Dendritic cell treated with granulocyte-macrophage colony-stimulating factor and Interleukin-4, amounts not matched to agents 40 ng/mL and 50 ng/mL, for 4 days (primary cell): Measurements from ENCODE around the gene EIF1B.
A peak's percentile ranks its signal among the peaks of the same experiment; 100 is the strongest.

Experiments used
- H3K27ac Mint-ChIP-seq: one replicate; pipeline ENCODE4 v1.8.0; 2022; ENCODE audit warnings: mild to moderate bottlenecking, mixed read lengths
- H3K27me3 Mint-ChIP-seq: one replicate; pipeline ENCODE4 v1.8.0; 2022; ENCODE audit warnings: mild to moderate bottlenecking, mixed read lengths
- H3K36me3 Mint-ChIP-seq: one replicate; pipeline ENCODE4 v1.8.0; 2022; ENCODE audit warnings: low read depth, mixed read lengths
- H3K4me1 Mint-ChIP-seq: one replicate; pipeline ENCODE4 v1.8.0; 2022; ENCODE audit warnings: low read depth, mixed read lengths
- H3K4me3 Mint-ChIP-seq: one replicate; pipeline ENCODE4 v1.8.0; 2022; ENCODE audit warnings: mild to moderate bottlenecking, moderate library complexity, mixed read lengths
- H3K9me3 Mint-ChIP-seq: one replicate; pipeline ENCODE4 v1.8.0; 2022; ENCODE audit warnings: mixed read lengths
- intact Hi-C: fragments of 100-400 bp; cut with micrococcal nuclease; formaldehyde crosslinking; loops from one replicate; pipeline ENCODE4 v1.15.0; 2022

Gene EIF1B

GRCh38 chr3:40298075-40298474 lies 11.4 kb upstream of the EIF1B start:
- no peaks in the 10 kb centered on the region for H3K27me3 Mint-ChIP-seq
- intact Hi-C loops = no loop called here
- peaks cover 7% of the 10 kb centered on the region for H3K36me3 Mint-ChIP-seq
- H3K4me1 Mint-ChIP-seq = peaks cover 58% of the 10 kb centered on the region
- H3K9me3 Mint-ChIP-seq = no peaks in the 10 kb centered on the region
- H3K27ac Mint-ChIP-seq = no peak overlapping the region
- H3K4me3 Mint-ChIP-seq = no peak overlapping the region

- intact Hi-C loops = no loop called here
- peaks cover 60% of the 10 kb centered on the region for H3K4me1 Mint-ChIP-seq
Observed at GRCh38 chr3:40299130-40299720, 10.3 kb upstream of the EIF1B start.

DNA sequence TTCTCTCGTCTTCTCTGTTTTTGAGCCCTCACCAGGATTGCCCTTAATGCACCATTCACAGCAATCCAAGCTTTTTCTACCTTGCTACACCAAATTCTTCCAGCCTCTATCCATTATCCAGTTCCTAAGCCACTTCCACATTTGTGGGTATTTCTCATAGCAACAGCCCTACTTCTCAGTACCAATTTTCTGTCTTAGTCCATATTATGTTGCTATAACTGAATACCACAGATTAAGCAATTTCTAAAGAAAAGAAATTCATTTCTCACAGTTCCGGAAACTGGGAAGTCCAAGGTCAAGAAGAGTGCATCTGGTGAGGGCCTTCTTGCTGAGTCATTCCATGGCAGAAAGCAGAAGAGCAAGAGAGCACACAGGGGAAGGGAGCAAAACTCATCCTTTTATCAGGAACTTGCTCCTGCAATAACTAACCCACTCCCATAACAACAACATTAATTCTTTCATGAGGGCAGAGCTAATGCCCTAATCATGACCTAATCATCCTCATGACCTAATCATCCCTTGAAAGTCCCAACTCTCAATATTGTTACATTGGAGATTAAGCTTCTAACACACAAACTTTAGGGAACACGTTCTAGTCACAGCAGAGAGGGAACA lies 9.7 kb upstream of the EIF1B start:
- no peaks in the 10 kb centered on the region for H3K9me3 Mint-ChIP-seq
- H3K4me3 Mint-ChIP-seq = no peak overlapping the region
- H3K4me1 Mint-ChIP-seq = peaks cover 60% of the 10 kb centered on the region
- H3K36me3 Mint-ChIP-seq = peaks cover 7% of the 10 kb centered on the region
- intact Hi-C loops = loop anchor here (1.0 kb wide), 1 partner anchor 9 kb away; the partner anchor contains the start of gene EIF1B
- H3K27me3 Mint-ChIP-seq = no peaks in the 10 kb centered on the region
- H3K27ac Mint-ChIP-seq = peak overlapping the region; percentile 73

More at GRCh38 chr3:40299130-40299720, 10.3 kb upstream of the EIF1B start:
- peak overlapping the region; percentile 73 for H3K27ac Mint-ChIP-seq
- no peak overlapping the region for H3K4me3 Mint-ChIP-seq
- no peaks in the 10 kb centered on the region for H3K9me3 Mint-ChIP-seq
- H3K36me3 Mint-ChIP-seq = peaks cover 7% of the 10 kb centered on the region
- H3K27me3 Mint-ChIP-seq = no peaks in the 10 kb centered on the region

- Mint-ChIP-seq H3K27ac (no peak overlapping the region), H3K36me3 (peaks cover 7% of the 10 kb centered on the region), H3K9me3 (no peaks in the 10 kb centered on the region), H3K27me3 (no peaks in the 10 kb centered on the region), H3K4me1 (peaks cover 59% of the 10 kb centered on the region), H3K4me3 (no peak overlapping the region)
- intact Hi-C loops = no loop called here
Observed at GRCh38 chr3:40302784-40303183, 6.7 kb upstream of the EIF1B start.

DNA sequence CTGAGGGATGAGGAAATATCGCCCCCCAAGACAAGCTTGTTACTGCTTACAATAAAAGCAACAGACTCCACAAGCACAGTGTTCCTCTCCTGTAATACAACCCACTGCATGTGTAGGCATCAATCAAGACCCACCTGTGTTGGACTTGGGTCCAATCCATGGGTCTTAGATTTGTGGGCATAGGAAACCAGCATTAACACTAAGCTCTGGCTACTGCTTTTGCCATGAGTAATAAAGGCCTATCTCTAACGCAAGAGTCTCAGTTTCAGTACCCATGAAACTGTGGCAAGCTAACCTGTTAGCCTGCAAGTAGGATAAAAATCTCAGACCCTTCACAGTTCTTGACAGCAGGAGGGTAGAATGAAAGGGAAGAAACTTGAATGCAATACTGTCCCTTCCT lies 5.2 kb upstream of the EIF1B start:
- Mint-ChIP-seq H3K27me3 (no peaks in the 10 kb centered on the region), H3K27ac (no peak overlapping the region), H3K4me3 (no peak overlapping the region), H3K9me3 (no peaks in the 10 kb centered on the region), H3K4me1 (peaks cover 57% of the 10 kb centered on the region), H3K36me3 (peaks cover 7% of the 10 kb centered on the region)
- intact Hi-C loops = no loop called here

DNA sequence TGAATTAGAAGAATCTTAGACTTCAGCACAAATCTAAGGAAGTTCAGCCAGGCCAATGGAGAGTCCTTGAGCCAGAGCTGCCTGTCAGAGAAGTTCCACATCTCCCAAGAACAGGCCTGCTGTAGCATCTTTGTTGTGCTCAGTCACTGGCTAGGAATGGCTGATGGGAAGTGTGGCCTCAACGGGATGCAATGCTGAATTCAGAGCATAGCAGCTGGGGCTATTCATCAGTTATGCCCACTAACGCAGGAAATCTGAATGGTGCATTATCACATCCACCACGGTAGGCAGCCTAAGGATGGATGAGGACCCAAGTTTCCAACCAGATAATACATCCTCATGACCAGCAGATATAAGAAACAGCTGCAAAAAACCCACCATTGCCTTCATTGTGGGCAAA lies 3.2 kb upstream of the EIF1B start:
- Mint-ChIP-seq H3K27me3 (no peaks in the 10 kb centered on the region), H3K4me3 (no peak overlapping the region)
- intact Hi-C loops = loop anchor here (5.0 kb wide), 2 partner anchors 146 to 1656 kb away; partner anchors contain the start of gene ULK4

DNA sequence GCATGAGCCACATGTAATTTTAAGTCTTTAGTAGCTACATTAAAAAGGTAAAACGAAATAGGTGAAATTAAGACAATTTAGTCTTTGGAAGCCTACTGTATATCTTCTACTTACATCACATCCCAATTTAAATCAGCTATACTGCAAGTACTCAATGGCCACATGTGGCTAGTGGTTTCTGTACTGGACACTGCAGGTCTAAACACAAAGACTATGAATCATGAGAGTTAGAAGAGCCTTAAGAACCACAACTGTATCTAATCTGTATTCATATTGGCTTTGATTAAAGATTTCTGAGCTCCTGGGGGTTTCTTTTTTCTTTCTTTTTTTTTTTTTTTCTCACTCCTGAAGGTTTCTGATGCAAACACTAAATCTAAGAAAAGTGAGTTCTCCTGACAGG lies 2.3 kb upstream of the EIF1B start:
- no peaks in the 10 kb centered on the region for H3K9me3 Mint-ChIP-seq
- intact Hi-C loops = loop anchor here (5.0 kb wide), 2 partner anchors 145 to 1655 kb away; partner anchors contain the start of gene ULK4
- H3K36me3 Mint-ChIP-seq = peaks cover 22% of the 10 kb centered on the region
- H3K4me3 Mint-ChIP-seq = no peak overlapping the region
- H3K4me1 Mint-ChIP-seq = peaks cover 35% of the 10 kb centered on the region
- H3K27ac Mint-ChIP-seq = no peak overlapping the region
- H3K27me3 Mint-ChIP-seq = no peaks in the 10 kb centered on the region

More for the DNA sequence above, 3.2 kb upstream of the EIF1B start:
- Mint-ChIP-seq H3K9me3 (no peaks in the 10 kb centered on the region), H3K27ac (no peak overlapping the region), H3K36me3 (peaks cover 20% of the 10 kb centered on the region), H3K4me1 (peaks cover 43% of the 10 kb centered on the region)

GRCh38 chr3:40308725-40309417 lies 636 bp upstream of the EIF1B start:
- H3K27me3 Mint-ChIP-seq = no peaks in the 10 kb centered on the region
- peaks cover 35% of the 10 kb centered on the region for H3K4me1 Mint-ChIP-seq
- no peaks in the 10 kb centered on the region for H3K9me3 Mint-ChIP-seq
- intact Hi-C loops = loop anchor here (1.0 to 5.0 kb wide), 3 partner anchors 9 to 1653 kb away; partner anchors contain the start of gene ULK4
- H3K36me3 Mint-ChIP-seq = peaks cover 38% of the 10 kb centered on the region
- H3K27ac Mint-ChIP-seq = peak overlapping the region; percentile 97
- H3K4me3 Mint-ChIP-seq = peak overlapping the region; percentile 98

DNA sequence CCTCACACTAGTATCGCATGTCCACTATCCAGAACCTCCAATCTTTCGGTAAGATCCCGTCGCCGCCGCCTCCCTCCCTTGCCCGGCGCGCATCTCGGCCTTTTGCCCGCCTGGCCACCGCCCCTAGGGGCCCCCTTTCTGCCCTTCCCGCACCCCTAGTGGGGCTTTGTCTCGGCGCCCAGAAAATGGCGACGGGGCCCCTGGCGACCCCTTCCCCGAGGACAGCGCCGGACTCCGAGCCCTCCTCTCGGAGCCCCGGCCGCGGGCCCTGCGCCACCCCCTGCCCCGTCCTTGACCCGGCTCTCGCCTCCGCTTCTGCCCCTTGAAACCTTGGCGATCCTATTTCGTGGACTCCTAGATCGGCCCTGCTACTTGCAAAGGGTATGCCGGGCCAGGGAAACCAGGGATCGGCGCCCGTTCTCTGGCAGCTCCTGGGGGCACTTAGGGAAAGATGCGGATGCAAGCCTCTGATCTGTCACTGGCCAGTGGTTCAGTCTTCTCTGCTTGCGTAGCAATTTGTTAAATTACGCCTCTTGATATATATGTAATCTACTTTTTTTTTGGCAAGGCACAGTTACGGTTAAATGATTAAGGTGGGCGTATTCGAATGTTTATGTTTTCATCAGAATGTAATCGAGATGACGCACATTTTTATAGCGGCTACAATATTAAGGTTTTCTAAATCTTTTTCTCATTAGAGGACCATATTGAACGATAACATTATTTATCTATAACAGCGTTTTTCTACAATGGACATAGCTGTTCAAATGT lies 603 bp downstream of the EIF1B start:
- intact Hi-C loops = loop anchor here (1.0 to 5.0 kb wide), 3 partner anchors 10 to 1652 kb away; partner anchors contain the start of gene ULK4
- peaks cover 48% of the 10 kb centered on the region for H3K36me3 Mint-ChIP-seq

DNA sequence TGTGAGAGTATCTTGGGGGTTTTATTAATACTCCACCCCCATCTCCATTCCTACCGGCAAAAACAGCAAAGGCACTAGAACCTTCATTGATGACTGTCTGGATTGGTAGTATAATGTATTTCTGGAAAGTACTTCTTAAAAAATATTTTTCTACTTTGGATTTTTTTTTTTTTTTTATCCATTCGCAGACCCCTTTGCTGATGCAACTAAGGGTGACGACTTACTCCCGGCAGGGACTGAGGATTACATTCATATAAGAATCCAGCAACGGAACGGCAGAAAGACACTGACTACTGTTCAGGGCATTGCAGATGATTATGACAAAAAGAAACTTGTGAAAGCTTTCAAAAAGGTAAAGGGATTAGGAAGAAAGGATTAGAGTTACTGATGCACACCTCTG lies 1.2 kb downstream of the EIF1B start:
- intact Hi-C loops = no loop called here
- H3K4me3 Mint-ChIP-seq = peak overlapping the region; percentile 98
- H3K36me3 Mint-ChIP-seq = peaks cover 48% of the 10 kb centered on the region
- H3K9me3 Mint-ChIP-seq = no peaks in the 10 kb centered on the region
- peaks cover 45% of the 10 kb centered on the region for H3K4me1 Mint-ChIP-seq
- H3K27ac Mint-ChIP-seq = peak overlapping the region; percentile 97
- H3K27me3 Mint-ChIP-seq = no peaks in the 10 kb centered on the region

More for the DNA sequence above, 603 bp downstream of the EIF1B start:
- Mint-ChIP-seq H3K27ac (peak overlapping the region; percentile 97), H3K9me3 (no peaks in the 10 kb centered on the region), H3K4me3 (peak overlapping the region; percentile 98), H3K4me1 (peaks cover 45% of the 10 kb centered on the region), H3K27me3 (no peaks in the 10 kb centered on the region)

GRCh38 chr3:40312661-40313226 lies 3.2 kb downstream of the EIF1B start:
- peaks cover 48% of the 10 kb centered on the region for H3K36me3 Mint-ChIP-seq
- no peak overlapping the region for H3K4me3 Mint-ChIP-seq
- intact Hi-C loops = no loop called here

DNA sequence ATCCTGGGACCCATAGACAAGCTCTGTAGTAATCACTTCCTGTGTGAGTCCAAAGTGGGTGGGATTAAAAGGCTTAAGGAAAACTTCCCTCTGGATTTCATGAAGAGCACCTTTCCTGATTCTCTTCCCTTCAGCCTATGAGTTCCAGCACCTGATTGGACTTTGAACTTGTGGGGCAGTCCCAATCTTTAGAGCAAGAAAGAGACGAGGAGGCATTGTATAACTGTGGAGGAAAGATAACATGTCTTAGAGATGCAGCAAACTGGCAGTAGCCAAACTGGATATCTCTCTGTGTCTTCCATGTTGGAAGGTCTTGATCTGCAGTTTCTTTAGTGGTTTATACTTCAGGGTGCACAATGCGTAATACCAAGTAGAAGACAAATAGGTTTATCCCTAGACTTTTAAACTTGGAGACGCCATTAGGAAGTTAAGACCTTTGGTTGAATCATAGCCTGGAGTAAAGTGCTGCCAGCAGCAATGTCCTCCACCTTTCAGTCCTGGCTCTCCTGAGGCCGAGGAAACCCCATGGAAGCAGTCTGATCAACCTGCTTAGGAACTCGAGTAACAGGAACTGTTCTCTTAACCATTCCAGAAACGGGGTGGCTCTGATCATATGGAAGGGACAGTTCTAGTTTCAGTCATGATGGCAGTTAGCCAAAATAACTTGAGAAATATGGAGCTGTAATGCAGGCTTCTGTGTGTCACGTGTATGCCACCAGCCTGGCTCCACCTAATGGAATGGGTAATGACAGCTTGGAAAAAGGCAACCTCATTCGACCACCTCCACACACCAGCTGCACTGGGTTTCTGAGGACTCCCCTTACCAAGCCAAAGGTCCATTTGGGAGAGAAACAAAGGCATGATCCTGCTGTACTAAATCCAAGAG lies 4.7 kb downstream of the EIF1B start:
- Mint-ChIP-seq H3K4me3 (peak overlapping the region; percentile 13), H3K9me3 (no peaks in the 10 kb centered on the region), H3K4me1 (peaks cover 33% of the 10 kb centered on the region), H3K27me3 (no peaks in the 10 kb centered on the region), H3K36me3 (peaks cover 48% of the 10 kb centered on the region), H3K27ac (peak overlapping the region; percentile 82)
- intact Hi-C loops = no loop called here

More at GRCh38 chr3:40312661-40313226, 3.2 kb downstream of the EIF1B start:
- no peak overlapping the region for H3K27ac Mint-ChIP-seq
- peaks cover 39% of the 10 kb centered on the region for H3K4me1 Mint-ChIP-seq
- no peaks in the 10 kb centered on the region for H3K27me3 Mint-ChIP-seq
- H3K9me3 Mint-ChIP-seq = no peaks in the 10 kb centered on the region
